Renal pelvis (tissue), 12 donors: ENCODE measurements around the gene ALDH3A2. TPM values are rescaled to one million over a fixed set of nuclear protein-coding genes. Genes with fewer than 3 reads are reported as not detected.

Experiments used
- DNase-seq: peaks from one replicate; pipeline ENCODE4 v3.0.0-alpha.2; 2013
- long read RNA-seq, 16 experiments: transcript quantifications; one replicate each; lab custom pipeline, GENCODE V29; 2026
- polyA plus RNA-seq, 3 donors: library from polyadenylated mRNA; unstranded; fragments of 120-200 nt; gene quantifications; one replicate each; pipeline ENCODE4 v1.2.1, GENCODE V29; 2013; ENCODE audit not compliant: insufficient read length in 3 of 3

Gene ALDH3A2
- polyA plus RNA-seq: 100 to 1,000 TPM in 2 of 3 donors, 10 to 100 TPM in 1; 82.6 to 107 (median 100) TPM
- long read RNA-seq, donor 1, transcript ALDH3A2-210 (1 exons, 3,512 nt): major isoform, 18 of 57 reads
- long read RNA-seq, donor 1, transcript ALDH3A2-201 (10 exons, 3,928 nt): minor isoform, 12 of 57 reads
- long read RNA-seq, donor 1, partial matches to known transcripts: 24 of 57 reads
- long read RNA-seq, donor 1, other reads (novel, unspliced or antisense): 0 of 57 reads
- long read RNA-seq, donor 2, transcript ALDH3A2-201 (10 exons, 3,928 nt): major isoform, 19 of 68 reads
- long read RNA-seq, donor 2, transcript ALDH3A2-210 (1 exons, 3,512 nt): minor isoform, 17 of 68 reads
- long read RNA-seq, donor 2, partial matches to known transcripts: 32 of 68 reads
- long read RNA-seq, donor 2, other reads (novel, unspliced or antisense): 0 of 68 reads
- long read RNA-seq, donor 3, transcript ALDH3A2-201 (10 exons, 3,928 nt): minor isoform, 16 of 75 reads
- long read RNA-seq, donor 3, transcript ALDH3A2-210 (1 exons, 3,512 nt): major isoform, 29 of 75 reads
- long read RNA-seq, donor 3, partial matches to known transcripts: 27 of 75 reads
- long read RNA-seq, donor 3, other reads (novel, unspliced or antisense): 0 of 75 reads
- long read RNA-seq, donor 4, transcript ALDH3A2-201 (10 exons, 3,928 nt): minor isoform, 17 of 76 reads
- long read RNA-seq, donor 4, transcript ALDH3A2-210 (1 exons, 3,512 nt): major isoform, 30 of 76 reads
- long read RNA-seq, donor 4, partial matches to known transcripts: 23 of 76 reads
- long read RNA-seq, donor 4, other reads (novel, unspliced or antisense): 0 of 76 reads
- long read RNA-seq, donor 5, transcript ALDH3A2-201 (10 exons, 3,928 nt): minor isoform, 11 of 42 reads
- long read RNA-seq, donor 5, transcript ALDH3A2-210 (1 exons, 3,512 nt): major isoform, 20 of 42 reads
- long read RNA-seq, donor 5, partial matches to known transcripts: 10 of 42 reads
- long read RNA-seq, donor 5, other reads (novel, unspliced or antisense): 0 of 42 reads
- long read RNA-seq, donor 6, transcript ALDH3A2-201 (10 exons, 3,928 nt): minor isoform, 16 of 62 reads
- long read RNA-seq, donor 6, transcript ALDH3A2-210 (1 exons, 3,512 nt): major isoform, 24 of 62 reads
- long read RNA-seq, donor 6, partial matches to known transcripts: 19 of 62 reads
- long read RNA-seq, donor 6, other reads (novel, unspliced or antisense): 0 of 62 reads
- long read RNA-seq, donor 7, transcript ALDH3A2-201 (10 exons, 3,928 nt): minor isoform, 18 of 80 reads
- long read RNA-seq, donor 7, transcript ALDH3A2-210 (1 exons, 3,512 nt): major isoform, 39 of 80 reads
- long read RNA-seq, donor 7, partial matches to known transcripts: 19 of 80 reads
- long read RNA-seq, donor 7, other reads (novel, unspliced or antisense): 0 of 80 reads
- long read RNA-seq, donor 8, transcript ALDH3A2-210 (1 exons, 3,512 nt): major isoform, 10 of 32 reads
- long read RNA-seq, donor 8, transcript ALDH3A2-201 (10 exons, 3,928 nt): minor isoform, 9 of 32 reads
- long read RNA-seq, donor 8, partial matches to known transcripts: 11 of 32 reads
- long read RNA-seq, donor 8, other reads (novel, unspliced or antisense): 0 of 32 reads
- long read RNA-seq, donor 9, transcript ALDH3A2-210 (1 exons, 3,512 nt): major isoform, 38 of 99 reads
- long read RNA-seq, donor 9, transcript ALDH3A2-201 (10 exons, 3,928 nt): minor isoform, 22 of 99 reads
- long read RNA-seq, donor 9, partial matches to known transcripts: 33 of 99 reads
- long read RNA-seq, donor 9, other reads (novel, unspliced or antisense): 0 of 99 reads
- long read RNA-seq, donor 10, transcript ALDH3A2-210 (1 exons, 3,512 nt): major isoform, 26 of 76 reads
- long read RNA-seq, donor 10, transcript ALDH3A2-201 (10 exons, 3,928 nt): minor isoform, 14 of 76 reads
- long read RNA-seq, donor 10, partial matches to known transcripts: 30 of 76 reads
- long read RNA-seq, donor 10, other reads (novel, unspliced or antisense): 0 of 76 reads
- long read RNA-seq, donor 11, transcript ALDH3A2-210 (1 exons, 3,512 nt): major isoform, 13 of 36 reads
- long read RNA-seq, donor 11, transcript ALDH3A2-201 (10 exons, 3,928 nt): minor isoform, 11 of 36 reads
- long read RNA-seq, donor 11, partial matches to known transcripts: 12 of 36 reads
- long read RNA-seq, donor 11, other reads (novel, unspliced or antisense): 0 of 36 reads
- long read RNA-seq, donor 12, transcript ALDH3A2-210 (1 exons, 3,512 nt): major isoform, 38 of 104 reads
- long read RNA-seq, donor 12, transcript ALDH3A2-201 (10 exons, 3,928 nt): minor isoform, 14 of 104 reads
- long read RNA-seq, donor 12, partial matches to known transcripts: 47 of 104 reads
- long read RNA-seq, donor 12, other reads (novel, unspliced or antisense): 0 of 104 reads
- long read RNA-seq, donor 13, transcript ALDH3A2-201 (10 exons, 3,928 nt): minor isoform, 6 of 42 reads
- long read RNA-seq, donor 13, transcript ALDH3A2-210 (1 exons, 3,512 nt): major isoform, 26 of 42 reads
- long read RNA-seq, donor 13, partial matches to known transcripts: 9 of 42 reads
- long read RNA-seq, donor 13, other reads (novel, unspliced or antisense): 0 of 42 reads
- long read RNA-seq, donor 14: 0 reads
- long read RNA-seq, donor 15: 0 reads
- long read RNA-seq, donor 16, transcript ALDH3A2-210 (1 exons, 3,512 nt): major isoform, 36 of 97 reads
- long read RNA-seq, donor 16, transcript ALDH3A2-201 (10 exons, 3,928 nt): minor isoform, 15 of 97 reads
- long read RNA-seq, donor 16, partial matches to known transcripts: 39 of 97 reads
- long read RNA-seq, donor 16, other reads (novel, unspliced or antisense): 0 of 97 reads

GRCh38 chr17:19648475-19649273 lies at the start of gene ALDH3A2:
ALDH3A2 (plus strand) TSS chr17:19648751; CDS start chr17:19648972, 221 bp downstream.
- peak; percentile 95 for DNase-seq

GRCh38 chr17:19610311-19610710 lies 38.2 kb upstream of the ALDH3A2 start:
- DNase-seq: no peak

GRCh38 chr17:19610879-19611278 lies 37.7 kb upstream of the ALDH3A2 start:
- no peak for DNase-seq

- DNase-seq: no peak
These were observed 34.6 kb upstream of the ALDH3A2 start for GRCh38 chr17:19613979-19614378.

- DNase-seq: no peak
These were observed 33.7 kb upstream of the ALDH3A2 start for GRCh38 chr17:19614900-19615299.

- DNase-seq: no peak
These were observed 30.5 kb upstream of the ALDH3A2 start for GRCh38 chr17:19618015-19618414.

- peak; percentile 5 for DNase-seq
These were observed 28.7 kb upstream of the ALDH3A2 start for GRCh38 chr17:19619705-19620325.

- DNase-seq: no peak
These were observed 26.9 kb upstream of the ALDH3A2 start for GRCh38 chr17:19621697-19622096.

- DNase-seq: no peak
These were observed 22.5 kb upstream of the ALDH3A2 start for GRCh38 chr17:19626079-19626478.

- no peak for DNase-seq
These were observed 19.1 kb upstream of the ALDH3A2 start for GRCh38 chr17:19629449-19629848.

GRCh38 chr17:19630035-19630434 lies 18.5 kb upstream of the ALDH3A2 start:
- DNase-seq: no peak

GRCh38 chr17:19630661-19631060 lies 17.9 kb upstream of the ALDH3A2 start:
- DNase-seq: no peak

- no peak for DNase-seq
These were observed 16.6 kb upstream of the ALDH3A2 start for GRCh38 chr17:19631905-19632304.

- DNase-seq: no peak
These were observed 6.7 kb upstream of the ALDH3A2 start for GRCh38 chr17:19641687-19642372.

GRCh38 chr17:19642373-19642893 lies 6.1 kb upstream of the ALDH3A2 start:
- DNase-seq: no peak
